Measurements from ENCODE around the gene TIAM1.

TIAM1 gene

GRCh38 chr21:31162827-31163226 lies 181.2 kb downstream of the TIAM1 start:
- no peak overlapping the region for H3K27ac ChIP-seq
- H3K4me3 ChIP-seq (ENCODE audit: low read depth, low read length): no peak overlapping the region
- peak; percentile 26 for DNase-seq
- H3K27me3 ChIP-seq (replicated peaks): no peaks in the 10 kb centered on the region
- TF ChIP-seq CTCF (IDR thresholded peaks at IDR 0.05; ENCODE audit: low read depth, low read length, missing control alignments): no peak
- in situ Hi-C loops (cut with HindIII; ENCODE audit: low pct_ligation_motif_present, low sequenced_read_pairs): no loop called here
- H3K36me3 ChIP-seq (replicated peaks): peaks cover 3% of the 10 kb centered on the region

- Histone ChIP-seq H3K36me3 (replicated peaks) (peaks cover 3% of the 10 kb centered on the region), H3K4me3 (ENCODE audit: low read depth, low read length) (no peak overlapping the region), H3K27me3 (replicated peaks) (no peaks in the 10 kb centered on the region), H3K27ac (no peak overlapping the region)
- no peak for TF ChIP-seq CTCF (IDR thresholded peaks at IDR 0.05; ENCODE audit: low read depth, low read length, missing control alignments)
- DNase-seq: no peak
- in situ Hi-C loops (cut with HindIII; ENCODE audit: low pct_ligation_motif_present, low sequenced_read_pairs): no loop called here
Measured at GRCh38 chr21:31162079-31162699, 181.9 kb downstream of the TIAM1 start.

- in situ Hi-C loops (cut with HindIII; ENCODE audit: low pct_ligation_motif_present, low sequenced_read_pairs): no loop called here
- DNase-seq: no peak
- Histone ChIP-seq H3K27ac (no peak overlapping the region), H3K27me3 (replicated peaks) (no peaks in the 10 kb centered on the region), H3K36me3 (replicated peaks) (peaks cover 3% of the 10 kb centered on the region), H3K4me3 (ENCODE audit: low read depth, low read length) (no peak overlapping the region)
- TF ChIP-seq CTCF (IDR thresholded peaks at IDR 0.05; ENCODE audit: low read depth, low read length, missing control alignments): no peak
Measured at GRCh38 chr21:31161157-31161556, 182.9 kb downstream of the TIAM1 start.

GRCh38 chr21:31159808-31160207 lies 184.3 kb downstream of the TIAM1 start:
- no peak overlapping the region for H3K27ac ChIP-seq
- DNase-seq: no peak
- TF ChIP-seq CTCF (IDR thresholded peaks at IDR 0.05; ENCODE audit: low read depth, low read length, missing control alignments): no peak
- H3K4me3 ChIP-seq (ENCODE audit: low read depth, low read length): no peak overlapping the region
- peaks cover 3% of the 10 kb centered on the region for H3K36me3 ChIP-seq (replicated peaks)
- H3K27me3 ChIP-seq (replicated peaks): no peaks in the 10 kb centered on the region
- in situ Hi-C loops (cut with HindIII; ENCODE audit: low pct_ligation_motif_present, low sequenced_read_pairs): no loop called here

- no peak overlapping the region for H3K4me3 ChIP-seq (ENCODE audit: low read depth, low read length)
- no peaks in the 10 kb centered on the region for H3K27me3 ChIP-seq (replicated peaks)
- H3K27ac ChIP-seq: no peak overlapping the region
- DNase-seq: no peak
- no peak for TF ChIP-seq CTCF (IDR thresholded peaks at IDR 0.05; ENCODE audit: low read depth, low read length, missing control alignments)
- peaks cover 2% of the 10 kb centered on the region for H3K36me3 ChIP-seq (replicated peaks)
- in situ Hi-C loops (cut with HindIII; ENCODE audit: low pct_ligation_motif_present, low sequenced_read_pairs): no loop called here
Measured at GRCh38 chr21:31158789-31159581, 185.1 kb downstream of the TIAM1 start.
